ENCODE measurements around the gene FN3KRP.

Gene FN3KRP

DNA sequence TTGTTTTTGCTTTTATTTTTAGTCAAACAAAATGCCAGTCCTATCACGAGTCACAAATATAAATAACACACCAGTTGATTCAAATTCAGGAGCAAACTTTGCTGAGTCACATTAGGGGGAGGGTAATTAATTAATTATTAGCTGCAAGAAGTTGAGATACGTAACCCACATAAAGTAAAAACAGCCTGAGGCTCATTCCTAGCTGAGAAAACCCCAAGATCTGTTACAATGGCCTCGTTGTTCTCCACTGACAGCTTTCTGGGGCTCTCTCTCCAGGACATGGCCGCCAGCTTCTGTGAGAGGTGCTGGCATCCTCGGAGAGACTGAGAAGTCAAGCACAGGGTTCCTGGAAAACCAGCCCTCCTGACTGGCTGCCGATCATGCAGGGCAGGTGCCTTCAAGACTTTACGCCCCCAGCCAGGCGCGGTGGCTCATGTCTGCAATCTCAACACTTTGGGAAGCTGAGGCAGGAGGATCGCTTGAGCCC is 29.1 kb upstream of the FN3KRP start:
- DNase-seq (ENCODE audit: low read depth in 2 of 2), result no peak

DNA sequence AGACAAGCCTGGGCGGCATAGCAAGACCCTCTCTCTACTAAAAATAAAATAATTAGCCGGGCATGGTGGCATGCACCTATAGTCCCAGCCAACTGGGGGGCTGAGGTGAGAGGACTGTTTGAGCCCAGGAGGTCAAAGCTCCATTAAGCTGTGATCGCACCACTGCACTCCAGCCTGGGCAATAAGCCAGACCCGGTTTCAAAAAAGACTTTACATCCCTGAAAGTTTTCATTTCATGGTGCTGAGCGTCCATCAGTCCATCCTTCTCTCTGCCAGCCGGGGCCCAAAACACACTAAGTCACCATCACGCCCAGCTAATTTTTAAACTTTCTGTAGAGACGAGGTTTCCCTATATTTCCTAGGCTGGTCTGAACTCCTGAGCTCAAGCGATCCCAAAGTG is 28.6 kb upstream of the FN3KRP start:
- no peak for DNase-seq (ENCODE audit: low read depth in 2 of 2)

DNA sequence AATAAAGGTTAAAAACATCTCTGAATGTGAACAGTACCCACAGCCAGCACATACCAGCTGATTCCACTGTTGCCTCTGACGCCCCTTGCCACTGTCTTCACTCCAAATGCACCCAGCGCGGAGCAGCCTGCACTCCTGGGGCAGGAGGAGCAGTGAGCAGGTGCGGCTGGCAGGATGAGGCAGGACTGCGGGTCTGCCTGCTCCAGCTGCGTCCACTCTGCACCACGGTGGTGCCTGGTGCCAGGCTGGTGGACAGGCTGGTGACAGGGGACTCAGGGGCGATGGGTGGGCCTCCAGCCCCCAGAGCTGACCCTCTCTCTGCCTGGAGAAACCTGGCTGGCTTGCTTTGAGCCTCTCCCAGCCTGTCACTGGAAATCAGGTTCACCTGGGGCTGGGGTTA is 27.4 kb upstream of the FN3KRP start:
- DNase-seq (ENCODE audit: low read depth in 2 of 2), result no peak

DNA sequence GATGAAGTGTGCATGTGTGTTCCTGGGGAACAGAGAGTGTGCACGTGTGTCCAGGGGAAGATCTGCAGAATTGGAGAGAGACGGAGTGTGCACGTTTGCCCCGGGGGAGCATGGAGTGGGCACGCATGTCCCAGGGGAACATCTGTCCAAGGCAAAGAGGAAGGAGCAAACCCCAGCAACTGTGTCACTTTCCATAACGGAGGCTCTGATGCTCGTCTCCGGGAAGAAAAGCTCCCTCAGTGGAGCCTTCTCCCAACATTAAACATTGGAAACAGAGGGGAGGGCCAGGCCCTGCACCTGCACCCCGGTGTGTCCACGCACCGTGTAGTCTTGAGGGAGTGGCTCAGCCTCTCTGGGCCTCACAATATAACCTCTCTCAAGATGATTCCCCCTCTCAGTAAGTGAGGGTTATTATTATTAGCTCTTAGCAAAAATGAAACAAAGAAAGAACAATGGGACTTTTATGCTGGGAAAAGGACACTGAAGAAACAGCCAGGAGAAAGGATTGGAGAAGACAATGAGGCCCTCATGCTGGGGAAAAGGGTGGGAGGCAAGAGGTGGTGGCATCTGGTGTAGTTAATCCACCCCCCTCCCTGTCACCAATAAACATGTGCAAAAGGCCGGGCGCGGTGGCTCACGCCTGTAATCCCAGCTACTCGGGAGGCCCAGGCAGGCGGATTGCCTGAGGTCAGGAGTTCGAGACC is 25.6 kb upstream of the FN3KRP start:
- no peak for DNase-seq (ENCODE audit: low read depth in 2 of 2)

DNA sequence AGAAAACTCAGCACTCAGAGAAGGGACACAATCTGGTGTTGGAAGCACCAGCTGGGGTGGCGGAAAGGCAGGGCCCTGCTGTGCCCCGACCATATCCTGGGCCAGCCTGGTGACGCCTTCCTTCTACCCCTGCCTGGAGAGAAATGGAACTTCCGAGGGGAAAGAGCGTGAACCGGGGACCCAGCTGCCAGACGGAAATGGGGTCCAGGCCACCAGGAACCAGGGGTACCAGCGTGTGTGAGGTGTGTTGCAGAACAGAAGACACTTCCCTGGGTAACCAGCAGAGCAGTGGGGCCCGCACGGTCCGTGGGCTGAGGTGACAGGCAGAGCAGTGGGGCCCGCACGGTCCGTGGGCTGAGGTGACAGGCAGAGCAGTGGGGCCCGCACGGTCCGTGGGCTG is 24.8 kb upstream of the FN3KRP start:
- no peak for DNase-seq (ENCODE audit: low read depth in 2 of 2)

DNA sequence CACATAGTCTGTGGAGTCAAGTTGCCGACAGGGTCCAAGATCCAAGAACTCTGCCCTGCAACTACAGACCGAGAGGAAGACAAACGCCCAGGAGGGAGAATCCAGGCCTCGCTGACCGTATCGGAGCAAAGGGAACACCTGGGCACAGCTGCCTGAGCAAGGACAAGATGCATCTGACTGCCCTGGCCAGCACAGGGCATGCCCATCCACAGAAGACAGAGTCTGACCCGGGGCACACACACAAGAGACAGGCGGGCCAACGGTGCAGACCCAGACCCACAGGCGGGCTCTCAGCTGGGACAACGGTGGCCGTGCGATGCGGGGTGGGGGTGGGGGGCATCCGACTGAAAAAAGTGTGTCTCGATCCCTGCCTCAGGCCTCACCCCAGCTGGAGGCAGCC is 24.2 kb upstream of the FN3KRP start:
- DNase-seq (ENCODE audit: low read depth in 2 of 2), result no peak

DNA sequence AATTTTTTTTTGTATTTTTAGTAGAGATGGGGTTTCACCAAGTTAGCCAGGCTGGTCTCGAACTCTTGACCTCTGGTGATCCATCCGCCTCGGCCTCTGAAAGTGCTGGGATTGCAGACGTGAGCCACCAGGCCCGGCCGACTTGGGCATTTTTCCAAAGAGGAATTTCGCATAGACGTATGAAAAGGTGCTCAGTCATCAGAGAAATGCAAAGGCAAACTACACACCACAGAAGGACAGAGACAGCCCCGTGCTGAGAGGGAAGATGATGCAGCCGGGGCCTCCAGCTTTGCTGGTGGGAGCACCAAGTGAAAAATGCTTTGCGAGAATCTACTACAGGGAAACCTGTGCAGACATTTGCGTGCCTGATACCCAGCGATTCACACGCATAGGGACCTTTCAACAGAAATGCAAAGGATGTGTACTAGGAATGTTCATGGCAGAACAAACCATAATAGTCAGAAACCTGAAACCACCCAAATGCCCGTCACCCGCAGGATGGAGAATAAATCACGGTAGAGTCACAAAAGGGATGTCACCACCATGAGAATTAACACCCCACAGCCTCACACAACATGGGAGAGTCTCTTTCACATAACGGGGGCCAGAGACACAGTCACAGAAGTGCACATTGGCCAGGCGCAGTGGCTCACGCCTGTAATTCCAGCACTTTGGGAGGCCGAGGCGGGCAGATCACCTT is 23.2 kb upstream of the FN3KRP start:
- DNase-seq (ENCODE audit: low read depth in 2 of 2), result no peak

DNA sequence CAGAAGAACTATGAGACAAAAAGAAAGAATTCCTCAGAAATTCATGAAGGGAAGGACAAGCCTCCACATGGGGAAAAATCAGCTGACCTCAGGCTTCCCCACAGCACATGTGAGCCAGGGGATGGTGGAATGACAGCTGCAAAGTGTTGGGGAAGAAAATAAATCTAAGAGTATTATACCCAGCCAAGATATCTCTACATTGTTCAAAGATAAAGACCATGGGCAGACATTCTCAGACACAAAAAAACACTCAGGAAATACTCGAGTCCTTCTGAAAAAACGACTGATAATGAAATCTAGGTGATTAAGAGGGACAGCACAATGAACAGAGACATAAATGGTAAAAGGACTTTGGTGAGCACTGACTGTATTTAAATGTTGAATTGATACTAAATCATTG is 21.9 kb upstream of the FN3KRP start:
- DNase-seq (ENCODE audit: low read depth in 2 of 2), result no peak

DNA sequence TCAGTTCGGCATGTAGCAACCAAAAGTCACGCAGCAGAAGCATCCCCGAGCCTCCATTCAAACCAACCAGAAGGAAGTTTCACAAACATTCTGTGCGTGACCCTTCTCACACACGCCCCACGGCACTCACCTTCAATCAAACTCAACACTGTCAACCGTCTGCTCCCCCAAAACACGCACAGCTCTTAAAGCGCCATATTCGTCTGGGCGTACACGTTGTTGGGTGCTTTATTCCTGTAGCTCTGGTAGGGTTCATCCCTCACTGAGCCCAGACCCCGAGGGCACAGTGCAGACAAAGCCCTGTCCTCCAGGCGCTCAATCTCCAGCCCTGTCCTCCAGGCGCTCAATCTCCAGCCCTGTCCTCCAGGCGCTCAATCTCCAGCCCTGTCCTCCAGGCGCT is 20.2 kb upstream of the FN3KRP start:
- DNase-seq (ENCODE audit: low read depth in 2 of 2), result no peak

DNA sequence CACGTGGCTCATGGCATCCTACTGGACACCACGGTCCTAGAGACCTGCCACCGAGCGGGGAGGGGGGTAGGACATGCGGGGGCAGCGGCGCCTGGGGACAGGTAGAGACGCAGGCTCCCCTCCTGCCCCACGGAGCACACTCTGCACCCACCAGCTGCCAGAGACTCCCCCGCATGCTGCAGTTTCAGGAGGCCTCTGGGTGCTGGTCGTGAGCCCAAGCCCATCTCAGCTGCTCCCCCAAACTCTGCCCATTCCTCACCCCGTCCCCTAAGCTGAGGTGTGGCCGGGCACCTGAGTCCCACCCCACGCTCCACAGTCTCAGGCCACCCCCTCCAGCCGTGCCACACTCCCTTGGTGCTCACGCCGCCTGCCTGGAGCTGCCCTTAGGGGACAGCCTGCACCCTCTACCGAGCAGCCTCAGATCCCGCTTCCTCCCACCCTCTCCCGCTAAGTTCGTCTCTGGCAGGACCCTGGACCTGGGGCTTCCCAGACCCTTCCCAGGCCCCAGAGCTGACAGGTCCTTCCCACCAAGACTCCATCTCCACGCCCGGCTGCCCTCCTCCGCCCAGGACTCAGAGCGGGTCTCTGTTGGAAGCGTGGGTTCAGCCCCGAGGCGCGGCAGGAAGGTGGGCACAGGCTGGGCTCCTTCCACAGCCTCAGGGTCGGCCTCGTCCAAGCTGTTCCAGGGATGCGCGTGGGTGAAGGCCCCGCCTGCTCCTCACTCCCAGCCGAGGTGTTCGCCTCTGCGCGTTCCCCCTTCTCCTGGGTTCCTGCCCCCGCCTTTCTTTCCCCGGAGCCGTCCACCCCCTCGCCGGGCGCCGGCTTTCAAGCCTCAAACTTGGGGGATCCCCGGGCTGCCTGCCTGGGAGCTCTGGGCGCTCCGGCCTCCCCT is 19.3 kb upstream of the FN3KRP start:
- no peak for DNase-seq (ENCODE audit: low read depth in 2 of 2)

DNA sequence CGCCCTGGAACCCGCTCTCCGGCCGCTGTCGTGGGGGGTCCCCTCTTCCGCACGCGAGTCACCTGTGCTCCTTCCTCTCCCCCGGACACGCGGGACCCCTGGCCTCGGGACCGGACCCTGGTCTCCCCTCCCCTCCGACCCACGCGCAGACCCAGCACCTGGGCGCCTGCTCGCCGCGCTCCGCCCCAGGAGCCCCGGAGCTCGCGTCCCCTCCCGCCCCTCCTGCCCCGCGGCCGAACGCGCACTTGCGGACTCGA is 18.8 kb upstream of the FN3KRP start:
- DNase-seq (ENCODE audit: low read depth in 2 of 2), result no peak

DNA sequence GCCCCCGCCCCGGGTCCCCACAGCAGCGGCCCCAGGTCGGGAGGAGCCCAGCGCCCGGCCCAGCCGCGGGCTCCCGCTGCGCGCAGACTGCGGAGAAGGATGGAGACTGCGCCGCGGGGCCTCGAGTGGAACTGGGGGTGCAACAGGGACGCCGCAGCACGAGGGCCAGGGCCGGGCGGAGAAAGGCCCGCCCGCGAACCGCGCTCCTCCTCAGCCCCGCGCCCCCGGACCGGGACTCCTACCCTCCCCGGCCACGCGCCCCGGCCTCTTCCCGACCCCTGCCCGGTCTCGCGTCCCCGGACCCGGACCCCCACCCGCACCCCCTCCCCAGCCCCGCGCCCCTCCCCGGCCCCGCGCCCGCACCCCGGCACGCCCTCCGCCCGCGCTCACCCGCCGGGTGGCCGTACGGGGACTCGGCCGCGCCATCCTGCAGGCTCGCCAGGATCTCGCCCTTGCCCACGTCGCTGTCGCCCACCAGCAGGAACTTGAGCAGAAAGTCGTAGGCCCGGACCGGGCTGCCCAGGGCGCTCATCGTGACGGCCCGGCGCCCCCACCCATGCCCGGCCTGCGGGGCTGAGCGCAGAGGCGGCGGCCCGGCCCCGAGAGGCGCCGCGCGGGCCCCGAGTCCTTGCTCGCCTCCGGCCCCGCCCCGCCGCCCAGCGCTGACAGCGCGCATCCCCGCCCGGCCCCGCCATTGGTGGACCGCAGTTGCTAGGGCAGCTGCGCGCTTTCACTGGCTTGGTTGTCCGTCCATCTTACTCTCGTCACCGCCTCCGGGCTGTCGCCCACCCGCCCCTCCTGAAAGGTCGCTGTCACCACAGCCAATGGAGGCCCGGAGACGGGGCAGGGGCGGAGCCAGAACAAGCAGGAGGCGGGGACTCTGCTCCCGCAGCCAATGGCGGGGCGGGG is 18.2 kb upstream of the FN3KRP start, which contains the start of gene RAB40B:
RAB40B (minus strand) TSS at position 634 of the 909 bp plus-strand sequence; CDS start at position 532, 102 bp downstream.
- DNase-seq (ENCODE audit: low read depth in 2 of 2), result peak; percentile 97 to 98

DNA sequence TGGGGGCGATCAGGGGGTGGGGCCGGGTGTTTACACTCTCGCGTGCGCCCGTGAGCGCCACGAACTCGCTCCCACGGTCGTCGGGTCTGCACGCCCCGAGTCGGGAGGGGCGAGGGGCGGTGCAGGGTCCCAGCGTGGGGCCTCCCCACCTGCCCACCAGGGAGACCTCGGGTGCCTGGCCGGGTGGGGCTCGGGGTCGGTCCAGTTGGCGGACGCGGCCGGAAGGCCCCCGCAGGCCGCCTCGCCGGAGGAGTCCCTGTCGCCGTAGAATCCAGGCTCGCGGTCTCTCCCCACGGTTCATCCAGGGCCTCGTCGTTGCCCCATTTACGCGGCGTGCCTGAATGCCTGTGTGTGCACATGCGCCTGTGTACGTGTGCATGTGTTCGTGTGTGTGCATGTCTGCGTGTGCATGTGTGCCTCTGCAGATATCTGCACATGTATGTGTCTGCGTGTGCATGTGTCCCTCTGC is 17.5 kb upstream of the FN3KRP start:
- DNase-seq (ENCODE audit: low read depth in 2 of 2), result no peak

DNA sequence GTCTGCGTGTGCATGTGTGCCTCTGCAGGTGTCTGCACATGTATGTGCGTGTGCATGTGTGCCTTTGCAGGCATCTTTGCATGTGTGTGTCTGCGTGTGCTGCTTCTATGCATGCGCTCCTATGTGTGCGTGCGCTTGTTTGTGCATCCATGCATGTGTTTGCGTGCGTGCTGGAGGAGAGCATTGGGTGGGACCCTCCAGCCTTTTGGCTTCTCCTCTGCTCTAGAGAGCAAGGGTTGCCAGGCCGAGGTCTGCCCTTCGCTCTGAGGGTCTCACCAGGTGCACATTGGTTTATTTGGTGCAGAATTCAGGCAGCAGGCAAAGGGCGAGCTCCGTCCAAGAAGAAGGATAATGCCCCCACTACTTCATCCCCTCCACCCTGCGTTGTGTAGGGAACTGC is 17.0 kb upstream of the FN3KRP start:
- DNase-seq (ENCODE audit: low read depth in 2 of 2), result no peak

DNA sequence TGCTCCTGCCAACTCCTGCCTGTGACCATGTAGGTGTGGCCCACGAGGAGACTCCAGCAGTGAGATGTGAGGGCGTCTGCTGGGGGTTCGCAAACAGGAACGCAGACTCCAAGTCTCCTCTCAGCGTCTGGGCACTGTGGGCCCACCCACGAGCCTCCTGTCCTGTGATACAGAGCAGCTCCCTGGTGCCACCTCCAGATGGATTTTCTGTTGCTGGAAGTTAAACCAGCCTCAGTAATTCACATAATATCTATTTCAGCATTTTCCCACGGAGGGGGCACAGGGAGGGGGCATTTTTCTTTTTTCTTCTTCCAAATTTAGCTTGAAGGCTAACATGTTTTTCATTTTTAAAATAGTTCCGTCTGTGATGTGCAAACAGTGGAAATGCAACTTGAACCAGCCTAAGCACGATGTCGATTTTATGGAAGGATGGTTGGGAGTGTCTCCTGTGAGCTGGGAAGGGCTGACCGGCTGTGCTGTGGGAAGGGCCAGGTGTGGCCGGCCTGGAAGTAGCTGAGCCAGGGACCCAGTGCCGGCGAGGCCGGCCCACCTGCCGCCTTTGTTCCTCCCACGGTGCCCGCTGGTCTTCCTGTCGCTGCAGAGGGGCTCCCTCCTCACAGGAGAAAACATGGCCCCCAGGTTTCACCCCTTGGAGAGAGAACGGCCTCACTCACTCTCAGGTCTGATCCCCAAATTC is 14.1 kb upstream of the FN3KRP start:
- no peak for DNase-seq (ENCODE audit: low read depth in 2 of 2)

DNA sequence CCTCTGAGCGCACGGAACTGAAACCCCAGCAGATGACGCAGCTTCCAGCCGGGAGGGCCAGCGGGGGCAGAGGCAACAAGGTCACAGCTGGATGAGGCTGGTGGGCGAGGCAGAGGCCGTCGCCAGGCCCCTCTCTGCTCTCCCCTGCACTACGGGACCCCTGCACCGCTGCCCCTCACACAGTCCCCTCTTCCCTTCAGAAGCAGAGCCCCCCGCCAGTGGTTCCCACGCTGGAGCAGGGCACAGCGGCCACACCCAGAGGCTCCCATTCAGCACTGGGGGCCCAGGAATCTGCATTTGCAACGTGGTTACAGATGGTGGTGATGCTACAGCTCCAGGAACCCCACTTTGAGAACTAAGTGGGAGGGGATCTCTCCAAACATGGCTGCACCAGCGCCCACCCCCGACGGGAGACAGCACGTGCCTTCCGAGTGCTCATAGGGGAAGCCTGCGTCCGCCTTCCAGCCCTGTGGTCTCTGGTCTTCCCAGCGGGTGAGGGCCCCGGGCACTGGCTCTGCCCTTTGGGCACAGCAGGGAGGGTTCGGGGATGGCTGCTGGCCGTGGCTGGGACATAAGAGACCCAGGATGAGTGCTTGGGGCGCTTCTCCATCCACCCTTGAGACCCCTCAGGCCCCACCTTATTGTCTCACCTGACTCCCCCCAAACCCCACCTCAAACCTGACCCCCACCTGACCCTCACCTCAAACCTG is 13.3 kb upstream of the FN3KRP start:
- no peak for DNase-seq (ENCODE audit: low read depth in 2 of 2)

DNA sequence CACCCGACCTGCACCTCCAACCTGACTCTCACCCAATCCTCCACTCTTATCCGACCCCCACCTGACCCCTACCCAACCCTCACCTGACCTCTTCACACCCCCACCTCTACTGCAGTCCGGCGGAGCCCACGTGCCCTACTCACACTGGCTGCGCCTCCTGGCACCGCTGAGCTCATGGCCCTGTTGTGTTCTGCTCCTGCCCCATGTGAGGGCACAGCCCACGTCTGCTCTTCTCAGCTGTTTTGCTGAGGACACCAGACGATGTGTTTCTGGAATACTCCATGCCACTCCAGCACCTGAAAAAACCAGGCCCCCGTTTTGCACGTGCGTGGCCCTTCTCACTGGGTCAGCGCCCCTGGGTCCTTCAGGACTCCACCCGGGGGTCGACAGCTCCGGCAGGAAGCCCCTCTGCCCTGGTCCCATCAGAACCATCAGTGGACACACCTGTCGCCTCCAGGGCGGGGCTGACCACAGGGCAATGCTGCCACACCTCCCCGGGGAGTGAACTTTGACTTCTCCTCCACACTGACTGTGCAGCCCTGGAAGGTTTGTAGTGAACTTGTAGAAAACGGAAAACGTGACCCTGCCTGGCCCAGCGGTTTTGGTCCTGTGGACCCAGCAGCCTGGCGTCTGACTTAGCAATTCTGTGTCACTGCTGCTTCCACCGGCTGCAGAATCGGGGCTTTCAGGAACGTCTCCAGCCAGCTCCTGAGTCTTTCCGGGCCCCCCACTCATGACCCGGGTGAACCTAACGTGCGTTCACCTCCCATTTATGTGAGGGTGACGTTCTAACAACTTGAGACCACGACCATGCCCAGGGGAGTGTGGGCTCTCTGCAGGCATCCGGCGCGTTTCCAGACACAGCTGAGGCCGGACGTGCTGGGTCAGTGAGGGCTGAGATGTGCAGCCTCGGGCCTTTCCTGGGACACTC is 12.3 kb upstream of the FN3KRP start:
- DNase-seq (ENCODE audit: low read depth in 2 of 2), result no peak

DNA sequence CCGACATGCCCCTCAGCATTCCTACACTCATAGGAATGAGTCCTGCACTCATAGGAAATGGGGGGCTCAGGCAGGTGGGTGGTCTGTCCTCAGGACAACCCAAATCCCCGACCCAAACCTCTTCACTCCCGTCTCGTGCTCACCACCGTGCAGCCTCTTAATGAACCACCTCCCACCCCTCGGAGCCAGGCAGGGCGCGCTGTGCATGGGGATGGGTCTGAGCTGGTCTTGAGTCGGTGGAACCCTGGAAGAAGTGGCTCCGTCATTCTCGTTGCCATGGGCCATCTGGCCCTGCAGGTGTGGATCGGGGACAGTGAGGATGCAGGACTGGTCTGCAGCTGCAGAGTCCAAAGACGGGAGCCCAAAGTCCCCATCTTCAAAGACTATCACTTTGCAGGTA is 11.6 kb upstream of the FN3KRP start:
- no peak for DNase-seq (ENCODE audit: low read depth in 2 of 2)

DNA sequence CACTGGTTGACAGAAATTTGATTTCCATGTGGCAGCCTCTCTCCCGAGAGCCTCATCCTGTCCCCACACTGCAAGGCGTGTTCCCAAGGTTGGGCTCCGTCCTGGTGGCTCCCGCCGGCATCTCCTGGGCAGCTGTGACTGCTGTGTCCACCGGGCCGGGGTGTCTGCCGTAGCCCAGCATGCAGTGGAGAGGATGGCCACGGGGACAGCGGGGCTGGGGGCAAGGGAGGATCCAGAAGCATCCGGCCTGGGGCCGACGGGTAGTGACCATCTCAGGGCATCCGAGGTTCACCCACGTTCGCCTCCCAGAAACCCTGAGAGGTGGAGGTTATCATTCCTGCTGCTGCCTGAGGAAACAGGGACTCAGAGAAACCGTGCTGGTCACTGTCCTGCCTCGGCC is 10.8 kb upstream of the FN3KRP start:
- no peak for DNase-seq (ENCODE audit: low read depth in 2 of 2)

Data from stimulated activated CD4-positive, alpha-beta T cell treated with anti-CD3 and anti-CD28 coated beads, Interleukin-15, amount 100 ng/mL, for 48 hours (primary cell).